Measurements from ENCODE around the gene RAD1.

Gene RAD1

GRCh38 chr5:34858790-34859189 is 56.5 kb downstream of the RAD1 start:
- no peak for DNase-seq

GRCh38 chr5:34857894-34858293 is 57.4 kb downstream of the RAD1 start:
- no peak for DNase-seq

GRCh38 chr5:34857161-34857560 is 58.1 kb downstream of the RAD1 start:
- no peak for DNase-seq
